Measurements from ENCODE around the gene CCSER1.

DNA sequence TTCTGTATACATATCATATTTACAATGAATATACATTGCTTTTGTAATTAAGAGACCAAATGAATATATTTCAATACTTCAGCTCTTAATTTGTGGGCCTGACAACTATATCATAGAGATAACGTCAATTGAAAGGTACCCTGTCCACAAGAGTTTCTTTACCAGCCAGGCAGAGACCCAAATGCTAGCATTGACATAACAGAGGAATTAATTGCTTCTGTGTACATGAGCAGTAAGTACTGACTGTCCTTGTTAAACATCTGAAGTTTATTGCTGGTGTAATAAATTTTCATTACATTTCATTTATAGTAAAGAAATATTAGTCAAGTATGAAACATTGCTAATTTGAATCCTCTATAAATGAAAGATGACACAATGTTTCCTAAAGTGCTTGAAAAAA is 910.8 kb downstream of the CCSER1 start:
- no peak for TF ChIP-seq POLR2AphosphoS5 (IDR thresholded peaks at IDR 0.05; ENCODE audit: low read depth, low read length)
- TF ChIP-seq POLR2A (IDR thresholded peaks at IDR 0.05; ENCODE audit: low read depth, low read length): no peak
